Neuron (in vitro differentiated cells): Measurements from ENCODE around the gene GRAMD4.
"Not testable (repeated sequence)": the region's sequence is repeated elsewhere in the genome, so short reads cannot be mapped to it uniquely, and the experiment has no call there.

Experiments
- H2AFZ ChIP-seq: one replicate; pipeline ENCODE4 v1.6.1; 2013; ENCODE audit warnings: low read depth, mild to moderate bottlenecking, inconsistent platforms, low read length, moderate library complexity
- H3K27me3 ChIP-seq: one replicate; pipeline ENCODE4 v1.6.1; 2013; ENCODE audit warnings: low read length; ENCODE audit not compliant: insufficient read depth
- H3K36me3 ChIP-seq: one replicate; pipeline ENCODE4 v1.6.1; 2013; ENCODE audit warnings: low read length; ENCODE audit not compliant: insufficient read depth
- H3K4me1 ChIP-seq: one replicate; pipeline ENCODE4 v1.6.1; 2013; ENCODE audit warnings: low read length; ENCODE audit not compliant: insufficient read depth
- H3K4me3 ChIP-seq: 2 replicates; pipeline ENCODE4 v1.5.1; 2013; ENCODE audit warnings: mild to moderate bottlenecking, low read length, moderate library complexity
- H3K9me3 ChIP-seq: one replicate; pipeline ENCODE4 v1.6.1; 2013; ENCODE audit warnings: low read length

GRAMD4 gene

GRCh38 chr22:46634973-46635685, 14.9 kb downstream of the GRAMD4 start:
- not testable (repeated sequence) for H3K36me3 ChIP-seq, H3K4me1 ChIP-seq, H3K27me3 ChIP-seq, H2AFZ ChIP-seq, H3K4me3 ChIP-seq
- H3K9me3 ChIP-seq, result peaks cover 10% of the 10 kb centered on the region

DNA sequence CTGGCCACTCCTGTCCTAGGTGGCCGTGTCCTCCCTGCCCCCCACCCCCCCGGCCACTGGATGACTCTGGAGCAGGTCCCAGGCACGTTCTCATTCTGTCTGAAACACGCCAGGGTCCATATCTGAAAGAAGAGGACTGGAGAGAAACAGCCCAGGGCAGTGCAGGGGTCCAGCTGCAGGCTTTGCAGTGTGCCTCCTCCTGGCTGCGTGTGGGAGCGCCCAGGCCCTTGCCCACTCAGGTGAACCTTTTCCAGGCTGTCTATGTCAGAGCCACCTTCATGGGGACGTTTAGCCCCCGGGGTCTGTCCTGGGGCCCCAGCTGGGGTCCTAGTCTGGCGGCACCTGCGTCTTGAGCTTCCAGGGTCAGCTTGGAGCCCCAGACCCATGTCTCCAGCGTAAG, 15.6 kb downstream of the GRAMD4 start:
- Histone ChIP-seq H3K4me1 (peaks cover 3% of the 10 kb centered on the region), H3K27me3 (no peaks in the 10 kb centered on the region), H3K9me3 (peaks cover 4% of the 10 kb centered on the region), H3K36me3 (no peaks in the 10 kb centered on the region), H2AFZ (no peak overlapping the region), H3K4me3 (no peak overlapping the region)

DNA sequence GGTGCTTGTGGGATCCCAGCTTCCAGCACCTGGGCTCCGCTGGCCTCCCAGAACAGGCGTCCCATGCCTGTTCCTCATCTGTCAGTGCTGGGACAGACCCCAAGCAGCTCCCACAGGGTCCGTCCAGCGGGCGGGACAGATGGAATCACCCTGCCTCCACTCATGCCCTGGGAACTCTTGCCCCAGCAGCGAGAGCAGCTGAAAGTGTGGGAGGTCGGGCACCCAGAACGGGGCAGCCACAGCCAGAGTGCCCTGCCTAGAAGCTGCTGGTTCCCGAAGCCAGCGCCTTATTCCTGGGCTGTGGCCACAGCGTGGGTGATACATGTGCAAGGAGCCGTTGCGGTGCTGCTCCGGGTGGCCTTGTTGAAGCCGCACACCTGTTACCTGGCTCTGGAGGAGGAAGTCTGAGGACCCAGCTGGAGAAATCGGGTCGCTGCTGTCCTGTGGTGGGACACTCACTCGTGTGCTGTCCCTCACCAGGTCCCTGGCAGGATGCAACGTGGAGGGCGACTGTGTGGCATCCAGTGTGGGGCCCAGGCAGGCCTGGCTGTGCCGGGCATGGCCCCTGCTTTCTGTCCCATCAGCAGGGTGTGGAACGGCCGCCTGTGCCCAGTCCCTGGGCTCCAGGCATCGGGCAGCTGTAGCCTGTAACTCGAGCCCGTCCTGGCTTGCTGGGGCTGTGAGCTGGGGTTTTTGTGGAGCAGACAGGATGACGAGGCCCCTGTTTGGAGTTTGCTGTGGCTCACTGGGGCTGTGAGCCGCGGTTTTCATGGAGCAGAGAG, 16.2 kb downstream of the GRAMD4 start:
- Histone ChIP-seq H3K9me3 (no peaks in the 10 kb centered on the region), H3K36me3 (no peaks in the 10 kb centered on the region), H3K27me3 (no peaks in the 10 kb centered on the region), H2AFZ (no peak overlapping the region), H3K4me3 (no peak overlapping the region), H3K4me1 (peaks cover 3% of the 10 kb centered on the region)

DNA sequence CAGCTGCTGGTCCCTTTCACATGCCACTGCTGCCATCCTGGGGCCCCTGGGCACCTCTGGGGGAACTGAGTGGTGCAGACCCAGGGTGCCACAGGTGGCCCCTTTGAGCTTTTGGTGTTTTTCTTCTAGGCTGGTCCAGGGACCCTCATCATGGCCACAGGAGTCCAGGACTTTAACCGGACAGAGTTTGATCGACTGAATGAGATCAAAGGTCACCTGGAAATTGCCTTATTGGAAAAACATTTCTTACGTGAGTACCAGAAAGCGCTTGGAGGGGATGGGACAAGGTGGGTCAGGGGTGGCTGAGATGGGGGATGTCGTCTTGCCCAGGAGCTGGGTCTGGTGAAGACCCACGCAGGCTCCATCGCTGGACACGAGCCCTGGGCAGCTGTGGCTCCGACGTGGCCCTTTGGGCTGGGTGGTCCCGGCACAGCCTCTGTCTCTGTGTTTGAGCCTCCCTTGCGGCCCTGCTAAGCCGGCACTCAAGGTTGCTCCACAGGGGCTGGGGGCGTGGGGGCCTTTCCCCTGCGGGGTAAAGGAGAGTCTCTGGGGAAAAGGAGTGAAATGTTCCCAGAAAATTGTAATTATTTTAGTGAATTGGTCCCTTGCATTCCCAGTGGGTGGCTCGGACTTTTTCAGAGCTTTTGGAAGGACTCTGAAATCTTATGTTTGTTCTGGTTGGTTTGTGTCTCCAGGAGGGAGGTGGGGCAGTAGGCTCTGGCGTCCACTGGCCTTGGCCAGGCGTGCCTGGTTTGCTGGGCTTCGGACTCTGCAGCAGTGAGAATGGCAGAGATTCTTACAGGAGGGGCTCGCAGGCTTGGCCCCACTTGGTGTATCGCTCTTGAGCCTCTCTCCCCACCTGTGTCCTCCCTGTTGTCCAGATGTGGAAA, 17.8 kb downstream of the GRAMD4 start:
- Histone ChIP-seq H3K4me1 (peaks cover 3% of the 10 kb centered on the region), H2AFZ (no peak overlapping the region), H3K4me3 (no peak overlapping the region), H3K27me3 (no peaks in the 10 kb centered on the region), H3K36me3 (no peaks in the 10 kb centered on the region), H3K9me3 (no peaks in the 10 kb centered on the region)

DNA sequence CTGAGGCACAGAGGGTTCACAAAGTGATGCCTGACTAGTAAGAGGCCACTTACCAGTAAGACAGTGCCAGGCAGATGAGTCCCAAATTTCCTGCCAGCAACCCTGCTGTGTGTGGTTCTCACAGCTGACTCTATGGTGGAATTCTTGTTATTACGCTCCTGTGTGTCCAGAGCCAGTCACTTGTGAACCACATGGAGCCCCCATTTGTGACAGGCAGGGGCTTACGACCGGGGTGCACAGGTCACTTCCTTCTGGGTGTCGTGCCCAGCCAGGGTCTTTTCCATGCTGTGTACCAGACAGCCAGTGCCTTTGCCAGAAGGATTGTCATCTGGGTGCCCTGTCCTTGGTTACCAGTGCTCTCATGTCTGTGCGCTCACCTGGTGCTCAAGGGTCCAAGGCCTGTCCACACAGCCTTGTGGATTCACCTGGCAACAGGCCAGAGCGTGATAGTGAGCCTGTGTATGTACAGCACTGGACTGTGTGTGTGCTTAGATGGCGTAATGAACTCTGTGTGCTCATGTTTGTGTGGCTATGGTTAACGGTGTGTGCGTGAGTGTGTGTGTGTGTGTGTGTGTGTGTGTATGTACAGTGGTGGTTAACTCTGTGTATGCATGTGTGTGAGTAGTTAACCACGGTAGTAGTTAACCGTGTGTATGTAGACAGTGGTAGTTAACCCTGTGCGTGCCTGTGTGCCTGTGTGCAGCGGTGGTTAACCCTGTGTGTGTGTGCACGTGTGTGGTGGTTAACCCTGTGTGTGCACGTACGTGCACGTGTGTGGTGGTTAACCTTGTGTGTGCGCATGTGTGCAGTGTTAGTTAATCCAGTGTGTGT, 18.6 kb downstream of the GRAMD4 start:
- Histone ChIP-seq H3K27me3 (no peaks in the 10 kb centered on the region), H3K9me3 (no peaks in the 10 kb centered on the region), H2AFZ (no peak overlapping the region), H3K36me3 (no peaks in the 10 kb centered on the region), H3K4me1 (peaks cover 3% of the 10 kb centered on the region), H3K4me3 (no peak overlapping the region)

DNA sequence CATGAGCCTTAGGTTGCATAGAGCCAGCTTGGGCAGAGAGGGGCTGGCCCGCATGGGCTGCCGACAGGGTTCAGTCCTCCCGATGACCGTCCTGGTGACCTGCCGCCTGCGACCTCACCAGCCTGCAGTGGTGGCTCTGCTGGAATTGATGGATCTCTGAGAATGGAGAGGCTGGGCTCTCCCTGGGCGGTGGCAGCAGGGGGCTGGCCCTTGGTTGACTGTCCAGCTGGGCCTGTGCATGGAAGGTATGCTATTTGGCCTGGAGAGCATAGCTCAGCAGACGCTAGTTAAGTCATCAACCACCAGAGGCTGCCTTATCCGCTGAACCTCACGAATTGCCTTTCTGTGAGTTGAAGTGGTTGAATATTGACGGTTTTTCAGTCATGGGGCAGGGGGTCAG, 19.7 kb downstream of the GRAMD4 start:
- Histone ChIP-seq H3K27me3 (no peaks in the 10 kb centered on the region), H3K4me3 (no peak overlapping the region), H3K9me3 (no peaks in the 10 kb centered on the region), H3K36me3 (no peaks in the 10 kb centered on the region), H2AFZ (no peak overlapping the region), H3K4me1 (peaks cover 2% of the 10 kb centered on the region)

DNA sequence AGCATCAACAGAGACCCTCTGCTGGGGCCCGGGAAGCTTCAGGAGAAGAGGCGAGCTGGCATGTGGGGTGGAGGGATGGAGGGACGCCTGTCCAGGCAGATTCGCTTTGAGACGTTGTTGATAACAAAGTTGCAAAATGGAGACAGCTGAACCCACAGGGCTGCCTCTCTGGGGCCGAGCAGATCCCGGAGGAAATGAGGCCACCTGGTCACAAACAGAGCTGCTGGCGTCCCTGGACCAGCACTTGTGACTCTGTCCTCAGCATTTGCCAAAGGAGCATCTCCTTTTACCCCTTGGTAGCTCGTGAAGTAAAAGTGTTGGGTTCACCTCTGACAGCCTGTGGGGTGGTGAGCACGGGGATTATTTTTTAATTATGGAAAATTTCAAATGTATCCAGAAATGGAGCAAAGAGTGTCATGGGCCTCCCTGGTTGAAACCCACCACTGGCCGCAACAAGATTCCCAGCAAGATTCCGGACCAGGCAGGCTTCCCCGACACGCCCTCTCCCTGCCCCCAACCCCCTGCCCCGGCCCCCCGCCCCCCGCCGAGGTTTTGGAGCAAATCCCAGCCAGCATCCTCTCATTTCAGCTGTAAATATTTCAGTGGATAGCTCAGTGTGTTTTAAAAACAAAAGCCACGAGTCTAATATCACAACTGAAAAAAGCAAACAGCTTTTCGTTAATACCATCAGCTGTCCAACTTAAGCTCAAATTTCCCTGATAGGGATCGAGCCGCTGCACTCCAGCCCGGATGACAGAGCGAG, 20.3 kb downstream of the GRAMD4 start:
- Histone ChIP-seq H3K27me3 (no peaks in the 10 kb centered on the region), H3K4me3 (no peak overlapping the region), H3K36me3 (no peaks in the 10 kb centered on the region), H3K4me1 (no peaks in the 10 kb centered on the region), H2AFZ (no peak overlapping the region), H3K9me3 (no peaks in the 10 kb centered on the region)

GRCh38 chr22:46641811-46642266, 21.7 kb downstream of the GRAMD4 start:
- Histone ChIP-seq H3K4me3 (no peak overlapping the region), H3K4me1 (no peaks in the 10 kb centered on the region), H3K27me3 (no peaks in the 10 kb centered on the region), H2AFZ (no peak overlapping the region), H3K36me3 (no peaks in the 10 kb centered on the region), H3K9me3 (no peaks in the 10 kb centered on the region)

DNA sequence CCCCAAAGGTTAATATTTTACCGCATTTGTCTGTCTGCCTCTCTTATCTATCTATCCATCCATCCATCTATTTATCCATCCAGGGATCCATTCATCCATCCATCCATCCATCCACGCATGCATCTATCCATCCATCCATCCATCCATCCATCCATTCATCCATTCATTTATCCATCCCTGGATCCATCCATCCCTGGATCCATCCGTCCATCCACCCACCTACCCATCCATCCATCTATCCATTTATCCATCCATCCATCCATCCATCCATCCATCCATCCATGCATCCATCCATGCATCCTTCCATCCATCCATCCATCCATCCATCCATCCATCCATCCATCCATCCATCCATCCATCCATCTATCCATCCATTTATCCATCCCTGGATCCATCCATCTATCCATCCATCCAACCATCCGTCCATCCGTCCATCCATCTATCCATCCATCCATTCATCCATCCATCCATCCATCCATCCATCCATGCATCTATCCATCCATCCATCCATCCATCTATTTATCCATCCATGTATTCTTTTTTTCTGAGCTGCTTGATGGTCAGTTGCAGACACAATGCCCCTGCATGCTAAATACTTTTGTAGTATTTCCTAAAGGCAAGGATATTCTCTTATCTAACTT, 22.8 kb downstream of the GRAMD4 start:
- H3K4me1 ChIP-seq, H3K36me3 ChIP-seq, H2AFZ ChIP-seq, H3K9me3 ChIP-seq, H3K27me3 ChIP-seq, H3K4me3 ChIP-seq: not testable (repeated sequence)

- Histone ChIP-seq H3K27me3 (no peaks in the 10 kb centered on the region), H3K4me1 (no peaks in the 10 kb centered on the region), H2AFZ (no peak overlapping the region), H3K4me3 (no peak overlapping the region), H3K36me3 (no peaks in the 10 kb centered on the region), H3K9me3 (no peaks in the 10 kb centered on the region)
Measured at GRCh38 chr22:46646531-46647215, 26.5 kb downstream of the GRAMD4 start.

GRCh38 chr22:46648225-46648820, 28.1 kb downstream of the GRAMD4 start:
- H3K9me3 ChIP-seq, H3K4me3 ChIP-seq, H3K36me3 ChIP-seq: not testable (repeated sequence)

More at GRCh38 chr22:46648225-46648820, 28.1 kb downstream of the GRAMD4 start:
- H2AFZ ChIP-seq, H3K4me1 ChIP-seq, H3K27me3 ChIP-seq: not testable (repeated sequence)
